ENCODE results near the gene MMAA.

MMAA gene

GRCh38 chr4:145644699-145645098 lies 25.5 kb downstream of the MMAA start:
- TF ChIP-seq FOXP2 (optimal IDR thresholded peaks at IDR 0.05; ENCODE audit: control extremely low read depth, extremely low read length, insufficient read depth) (no peak), EZH2 (IDR thresholded peaks at IDR 0.05) (no peak), POLR2AphosphoS5 (IDR thresholded peaks at IDR 0.05; ENCODE audit: borderline replicate concordance, low read depth, low read length) (no peak)
- no peak overlapping the region for H3K27ac ChIP-seq
- no peaks in the 10 kb centered on the region for H3K9me3 ChIP-seq (ENCODE audit: low read depth, low read length)
- peaks cover 4% of the 10 kb centered on the region; the same call in 1 of the 2 replicates for H3K36me3 ChIP-seq (ENCODE audit: insufficient read depth, low read length)
- DNase-seq (ENCODE audit: low read depth, low spot score), result no peak
- H3K9ac ChIP-seq (ENCODE audit: insufficient read length), result no peak overlapping the region
- H3K4me3 ChIP-seq, result no peak overlapping the region

- Histone ChIP-seq H3K36me3 (ENCODE audit: insufficient read depth, low read length) (peaks cover 43% of the 10 kb centered on the region), H3K4me3 (no peak overlapping the region)
- no peak for DNase-seq (ENCODE audit: low read depth, low spot score)
Observed at GRCh38 chr4:145656156-145656555, 37.0 kb downstream of the MMAA start.

GRCh38 chr4:145660064-145660463 lies 40.9 kb downstream of the MMAA start:
- Histone ChIP-seq H3K9me3 (ENCODE audit: low read depth, low read length) (no peaks in the 10 kb centered on the region), H3K27ac (no peak overlapping the region), H3K4me3 (no peak overlapping the region), H3K36me3 (ENCODE audit: insufficient read depth, low read length) (peaks cover 28% of the 10 kb centered on the region), H3K9ac (ENCODE audit: insufficient read length) (no peak overlapping the region)
- no peak for DNase-seq (ENCODE audit: low read depth, low spot score)
- no peak for TF ChIP-seq EZH2 (IDR thresholded peaks at IDR 0.05)
- no peak for TF ChIP-seq FOXP2 (optimal IDR thresholded peaks at IDR 0.05; ENCODE audit: control extremely low read depth, extremely low read length, insufficient read depth)
- TF ChIP-seq POLR2AphosphoS5 (IDR thresholded peaks at IDR 0.05; ENCODE audit: borderline replicate concordance, low read depth, low read length), result no peak

More at GRCh38 chr4:145656156-145656555, 37.0 kb downstream of the MMAA start:
- H3K9me3 ChIP-seq (ENCODE audit: low read depth, low read length), result no peaks in the 10 kb centered on the region
- H3K9ac ChIP-seq (ENCODE audit: insufficient read length), result no peak overlapping the region
- TF ChIP-seq EZH2 (IDR thresholded peaks at IDR 0.05) (no peak), POLR2AphosphoS5 (IDR thresholded peaks at IDR 0.05; ENCODE audit: borderline replicate concordance, low read depth, low read length) (no peak), FOXP2 (optimal IDR thresholded peaks at IDR 0.05; ENCODE audit: control extremely low read depth, extremely low read length, insufficient read depth) (no peak)
- H3K27ac ChIP-seq, result no peak overlapping the region

- Histone ChIP-seq H3K27ac (no peak overlapping the region), H3K9ac (ENCODE audit: insufficient read length) (no peak overlapping the region), H3K4me3 (no peak overlapping the region), H3K9me3 (ENCODE audit: low read depth, low read length) (no peaks in the 10 kb centered on the region), H3K36me3 (ENCODE audit: insufficient read depth, low read length) (peaks cover 4% of the 10 kb centered on the region; the same call in 1 of the 2 replicates)
- no peak for DNase-seq (ENCODE audit: low read depth, low spot score)
- TF ChIP-seq EZH2 (IDR thresholded peaks at IDR 0.05) (no peak), FOXP2 (optimal IDR thresholded peaks at IDR 0.05; ENCODE audit: control extremely low read depth, extremely low read length, insufficient read depth) (no peak), POLR2AphosphoS5 (IDR thresholded peaks at IDR 0.05; ENCODE audit: borderline replicate concordance, low read depth, low read length) (no peak)
Observed at GRCh38 chr4:145663194-145663593, 44.0 kb downstream of the MMAA start.

- H3K27ac ChIP-seq, result no peak overlapping the region
- TF ChIP-seq EZH2 (IDR thresholded peaks at IDR 0.05) (no peak), POLR2AphosphoS5 (IDR thresholded peaks at IDR 0.05; ENCODE audit: borderline replicate concordance, low read depth, low read length) (no peak), FOXP2 (optimal IDR thresholded peaks at IDR 0.05; ENCODE audit: control extremely low read depth, extremely low read length, insufficient read depth) (no peak)
Observed at GRCh38 chr4:145665773-145666172, 46.6 kb downstream of the MMAA start.

GRCh38 chr4:145670422-145670821 lies 51.2 kb downstream of the MMAA start:
- Histone ChIP-seq H3K9ac (ENCODE audit: insufficient read length) (no peak overlapping the region), H3K36me3 (ENCODE audit: insufficient read depth, low read length) (no peaks in the 10 kb centered on the region), H3K9me3 (ENCODE audit: low read depth, low read length) (no peaks in the 10 kb centered on the region), H3K27ac (no peak overlapping the region), H3K4me3 (no peak overlapping the region)
- DNase-seq (ENCODE audit: low read depth, low spot score), result no peak
- TF ChIP-seq FOXP2 (optimal IDR thresholded peaks at IDR 0.05; ENCODE audit: control extremely low read depth, extremely low read length, insufficient read depth) (no peak), POLR2AphosphoS5 (IDR thresholded peaks at IDR 0.05; ENCODE audit: borderline replicate concordance, low read depth, low read length) (no peak), EZH2 (IDR thresholded peaks at IDR 0.05) (no peak)

More at GRCh38 chr4:145665773-145666172, 46.6 kb downstream of the MMAA start:
- no peak for DNase-seq (ENCODE audit: low read depth, low spot score)
- no peaks in the 10 kb centered on the region for H3K9me3 ChIP-seq (ENCODE audit: low read depth, low read length)
- no peak overlapping the region for H3K4me3 ChIP-seq
- H3K36me3 ChIP-seq (ENCODE audit: insufficient read depth, low read length), result no peaks in the 10 kb centered on the region
- H3K9ac ChIP-seq (ENCODE audit: insufficient read length), result no peak overlapping the region

GRCh38 chr4:145679520-145679919 lies 60.3 kb downstream of the MMAA start:
- H3K4me3 ChIP-seq, result no peak overlapping the region
- no peaks in the 10 kb centered on the region for H3K36me3 ChIP-seq (ENCODE audit: insufficient read depth, low read length)
- no peaks in the 10 kb centered on the region for H3K9me3 ChIP-seq (ENCODE audit: low read depth, low read length)
- H3K27ac ChIP-seq, result no peak overlapping the region
- DNase-seq (ENCODE audit: low read depth, low spot score), result no peak
- no peak for TF ChIP-seq EZH2 (IDR thresholded peaks at IDR 0.05)
- no peak for TF ChIP-seq FOXP2 (optimal IDR thresholded peaks at IDR 0.05; ENCODE audit: control extremely low read depth, extremely low read length, insufficient read depth)
- TF ChIP-seq POLR2AphosphoS5 (IDR thresholded peaks at IDR 0.05; ENCODE audit: borderline replicate concordance, low read depth, low read length), result no peak
- no peak overlapping the region for H3K9ac ChIP-seq (ENCODE audit: insufficient read length)

GRCh38 chr4:145679991-145680455 lies 60.8 kb downstream of the MMAA start, which contains the start of gene C4orf51:
Gene C4orf51 (plus strand): TSS chr4:145680146. CDS start chr4:145680204, 58 bp downstream.
- no peak within 1 kb of the TSS for H3K9ac ChIP-seq (ENCODE audit: insufficient read length)
- no peaks in the 10 kb centered on the region for H3K9me3 ChIP-seq (ENCODE audit: low read depth, low read length)
- H3K4me3 ChIP-seq, result no peak within 1 kb of the TSS
- no peak for DNase-seq (ENCODE audit: low read depth, low spot score)
- TF ChIP-seq POLR2AphosphoS5 (IDR thresholded peaks at IDR 0.05; ENCODE audit: borderline replicate concordance, low read depth, low read length), result no peak
- no peak for TF ChIP-seq FOXP2 (optimal IDR thresholded peaks at IDR 0.05; ENCODE audit: control extremely low read depth, extremely low read length, insufficient read depth)
- TF ChIP-seq EZH2 (IDR thresholded peaks at IDR 0.05), result no peak
- H3K36me3 ChIP-seq (ENCODE audit: insufficient read depth, low read length), result no peaks in the 10 kb centered on the region
- no peak within 1 kb of the TSS for H3K27ac ChIP-seq

GRCh38 chr4:145680902-145681301 lies 61.7 kb downstream of the MMAA start:
- TF ChIP-seq POLR2AphosphoS5 (IDR thresholded peaks at IDR 0.05; ENCODE audit: borderline replicate concordance, low read depth, low read length) (no peak), FOXP2 (optimal IDR thresholded peaks at IDR 0.05; ENCODE audit: control extremely low read depth, extremely low read length, insufficient read depth) (no peak), EZH2 (IDR thresholded peaks at IDR 0.05) (no peak)
- Histone ChIP-seq H3K27ac (no peak overlapping the region), H3K4me3 (no peak overlapping the region), H3K9me3 (ENCODE audit: low read depth, low read length) (no peaks in the 10 kb centered on the region), H3K9ac (ENCODE audit: insufficient read length) (no peak overlapping the region), H3K36me3 (ENCODE audit: insufficient read depth, low read length) (no peaks in the 10 kb centered on the region)
- DNase-seq (ENCODE audit: low read depth, low spot score), result no peak
